CD4-positive, alpha-beta memory T cell (primary cell): Measurements from ENCODE around the gene SRPK1. TPM values are rescaled to one million over a fixed set of nuclear protein-coding genes. Genes with fewer than 3 reads are reported as not detected.

ENCODE experiments used
- CTCF ChIA-PET: fragments of 350-600 bp; sonication (Branson Sonifier 250); formaldehyde crosslinking; loops from one replicate; lab custom pipeline; 2021; ENCODE audit warnings: inconsistent platforms; ENCODE audit not compliant: partially characterized antibody; lab: Charles Lee
- POLR2A ChIA-PET: fragments of 350-600 bp; sonication (Branson Sonifier 250); formaldehyde crosslinking; loops from one replicate; lab custom pipeline; 2021; ENCODE audit not compliant: partially characterized antibody; lab: Charles Lee
- DNase-seq, 5 donors: peaks; one replicate each; pipeline versions ENCODE4 v3.0.0 to v3.0.0-alpha.2; 2020 to 2022; ENCODE audit warnings: mixed read lengths in 1 of 5
- H3K27ac ChIP-seq: one replicate; pipeline ENCODE4 v1.7.0; 2013; ENCODE audit warnings: low read depth, low read length
- H3K27me3 ChIP-seq: 2 replicates; pipeline ENCODE4 v1.7.0; 2013; ENCODE audit warnings: mild to moderate bottlenecking, low read length, moderate library complexity; ENCODE audit not compliant: insufficient read depth
- H3K36me3 ChIP-seq: 2 replicates; pipeline ENCODE4 v1.7.0; 2013; ENCODE audit warnings: mild to moderate bottlenecking, low read length, moderate library complexity; ENCODE audit not compliant: insufficient read depth
- H3K4me1 ChIP-seq: 2 replicates; pipeline ENCODE4 v1.7.0; 2013; ENCODE audit warnings: mild to moderate bottlenecking, low read length, moderate library complexity; ENCODE audit not compliant: insufficient read depth
- H3K4me3 ChIP-seq, 2 donors: one replicate each; pipeline ENCODE4 v1.7.0; 2013; ENCODE audit warnings: low read length in 2 of 2, mild to moderate bottlenecking in 1 of 2
- H3K9me3 ChIP-seq, 2 donors: one replicate each; pipeline ENCODE4 v1.7.0; 2013; ENCODE audit warnings: low read length in 2 of 2, control low read depth in 1 of 2; ENCODE audit not compliant: control insufficient read depth in 1 of 2
- H3K27ac Mint-ChIP-seq, 7 donors: one replicate each; pipeline ENCODE4 v1.8.0; 2020 to 2021; ENCODE audit warnings: mixed read lengths in 7 of 7, mild to moderate bottlenecking in 6 of 7, inconsistent platforms in 3 of 7, moderate library complexity in 3 of 7
- H3K27me3 Mint-ChIP-seq, 2 donors: one replicate each; pipeline ENCODE4 v1.8.0; 2020 to 2021; ENCODE audit warnings: mixed read lengths in 2 of 2
- H3K36me3 Mint-ChIP-seq, 2 donors: one replicate each; pipeline ENCODE4 v1.8.0; 2020 to 2021; ENCODE audit warnings: mixed read lengths in 2 of 2, inconsistent platforms in 1 of 2, mild to moderate bottlenecking in 1 of 2
- H3K4me1 Mint-ChIP-seq, 4 donors: one replicate each; pipeline ENCODE4 v1.8.0; 2020 to 2021; ENCODE audit warnings: mixed read lengths in 4 of 4, mild to moderate bottlenecking in 1 of 4
- H3K4me3 Mint-ChIP-seq, 8 donors: one replicate each; pipeline ENCODE4 v1.8.0; 2020 to 2021; ENCODE audit warnings: mixed read lengths in 8 of 8, mild to moderate bottlenecking in 7 of 8, moderate library complexity in 6 of 8, inconsistent platforms in 3 of 8
- H3K9me3 Mint-ChIP-seq, 8 donors: one replicate each; pipeline ENCODE4 v1.8.0; 2020 to 2021; ENCODE audit warnings: mixed read lengths in 8 of 8, mild to moderate bottlenecking in 5 of 8, inconsistent platforms in 3 of 8, moderate library complexity in 1 of 8
- intact Hi-C: fragments of 100-400 bp; cut with micrococcal nuclease; formaldehyde crosslinking; loops from one replicate; pipeline ENCODE4 v1.15.1; 2023
- polyA plus RNA-seq, 2 donors: library from polyadenylated mRNA; unstranded; fragments of 300-500 nt; fragmentation: Illumina TruSeq; gene quantifications; one replicate each; pipeline ENCODE4 v1.2.3, GENCODE V29; 2021
- total RNA-seq, 2 experiments: library from RNA; stranded (reverse); gene quantifications; one replicate each; pipeline ENCODE4 v1.2.3, GENCODE V29; 2021

The SRPK1 gene
- total and polyA plus RNA-seq, 4 experiments from 2014 or later, result 47.6 to 57.5 (median 51.6) TPM

DNA sequence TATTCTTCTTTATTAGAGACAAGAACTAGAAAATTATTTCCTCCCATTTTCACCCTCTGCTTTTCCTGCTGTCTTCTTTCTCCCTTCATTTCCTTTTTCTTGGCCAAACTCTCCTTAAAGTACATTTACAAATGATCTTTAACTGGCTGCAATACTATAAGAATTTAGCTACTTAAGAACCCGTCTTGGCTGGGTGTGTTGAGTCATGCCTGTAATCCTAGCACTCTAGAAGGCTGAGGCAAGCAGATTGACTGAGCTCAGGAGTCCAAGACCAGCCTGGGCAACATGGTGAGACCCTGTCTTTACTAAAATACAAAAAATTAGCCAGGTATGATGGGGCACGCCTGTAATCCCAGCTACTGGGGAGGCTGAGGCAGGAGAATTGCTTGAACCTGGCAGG is 39.3 kb upstream of the SRPK1 start:
- H3K4me3 Mint-ChIP-seq, result no peak overlapping the region
- Histone ChIP-seq H3K4me1 (no peaks in the 10 kb centered on the region), H3K4me3 (no peak overlapping the region), H3K27ac (no peak overlapping the region), H3K9me3 (no peaks in the 10 kb centered on the region), H3K36me3 (no peaks in the 10 kb centered on the region), H3K27me3 (peaks cover 6% of the 10 kb centered on the region)
- CTCF ChIA-PET, result interaction anchor here (1.5 kb wide), 1 partner anchor 14 kb away, joined by 4 read pairs; no protein-coding TSS in a partner anchor
- H3K4me1 Mint-ChIP-seq, result no peaks in the 10 kb centered on the region
- intact Hi-C loops, result no loop called here
- no peaks in the 10 kb centered on the region for H3K36me3 Mint-ChIP-seq
- H3K27ac Mint-ChIP-seq, result no peak overlapping the region
- no peaks in the 10 kb centered on the region for H3K9me3 Mint-ChIP-seq
- H3K27me3 Mint-ChIP-seq, result peaks cover 14 to 29% of the 10 kb centered on the region in 2 donors
- DNase-seq, result no peak
- POLR2A ChIA-PET, result no interaction called here

DNA sequence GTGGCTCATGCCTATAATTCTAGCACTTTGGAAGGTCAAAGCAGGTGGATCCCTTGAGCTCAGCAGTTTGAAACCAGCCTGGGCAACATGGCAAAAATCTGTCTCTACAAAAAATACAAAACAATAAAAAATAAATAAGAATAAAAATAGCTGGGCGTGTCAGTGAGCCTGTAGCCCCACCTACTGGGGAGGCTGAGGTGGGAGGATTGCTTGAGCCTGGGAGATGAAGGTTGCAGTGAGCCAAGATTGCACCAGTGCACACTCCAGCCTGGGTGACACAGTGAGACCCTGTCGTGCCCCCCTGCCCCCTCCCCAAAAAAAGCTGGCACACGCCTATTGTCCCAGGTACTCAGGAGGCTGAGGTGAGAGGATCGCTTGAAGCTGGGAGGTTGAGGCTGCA is 35.1 kb upstream of the SRPK1 start:
- DNase-seq, result peak in 1 of 5 donors; percentile 0
- CTCF ChIA-PET, result interaction anchor here (0.7 to 1.3 kb wide), 3 partner anchors 109 to 220 kb away, joined by 3 to 5 read pairs (median 3); no protein-coding TSS in a partner anchor
- no peak overlapping the region for H3K4me3 ChIP-seq
- POLR2A ChIA-PET, result no interaction called here
- no peak overlapping the region for H3K27ac ChIP-seq
- H3K4me1 ChIP-seq, result no peaks in the 10 kb centered on the region
- H3K27me3 Mint-ChIP-seq, result peaks cover 8 to 22% of the 10 kb centered on the region in 2 donors
- no peaks in the 10 kb centered on the region for H3K9me3 ChIP-seq
- H3K9me3 Mint-ChIP-seq, result no peaks in the 10 kb centered on the region
- no peaks in the 10 kb centered on the region for H3K36me3 Mint-ChIP-seq
- peaks cover 5% of the 10 kb centered on the region for H3K27me3 ChIP-seq
- H3K4me1 Mint-ChIP-seq, result peaks cover 0 to 1% (median 0%) of the 10 kb centered on the region in 4 donors
- no peak overlapping the region for H3K27ac Mint-ChIP-seq
- intact Hi-C loops, result no loop called here
- no peak overlapping the region for H3K4me3 Mint-ChIP-seq
- H3K36me3 ChIP-seq, result no peaks in the 10 kb centered on the region

GRCh38 chr6:35955521-35955920 is 34.6 kb upstream of the SRPK1 start:
- Mint-ChIP-seq H3K4me1 (peaks cover 0 to 1% (median 0%) of the 10 kb centered on the region in 4 donors), H3K4me3 (no peak overlapping the region), H3K27ac (peak overlapping the region in 1 of 7 donors; percentile 62), H3K36me3 (no peaks in the 10 kb centered on the region), H3K9me3 (no peaks in the 10 kb centered on the region), H3K27me3 (peaks cover 8 to 19% of the 10 kb centered on the region in 2 donors)
- H3K27ac ChIP-seq, result no peak overlapping the region
- intact Hi-C loops, result no loop called here
- H3K4me3 ChIP-seq, result no peak overlapping the region
- H3K9me3 ChIP-seq, result no peaks in the 10 kb centered on the region
- no peaks in the 10 kb centered on the region for H3K4me1 ChIP-seq
- DNase-seq, result no peak
- ChIA-PET POLR2A (no interaction called here), CTCF (interaction anchor here (0.7 to 1.3 kb wide), 3 partner anchors 108 to 220 kb away, joined by 3 to 5 read pairs (median 3); no protein-coding TSS in a partner anchor)
- no peaks in the 10 kb centered on the region for H3K36me3 ChIP-seq
- H3K27me3 ChIP-seq, result peaks cover 3% of the 10 kb centered on the region

GRCh38 chr6:35955071-35955470 is 34.2 kb upstream of the SRPK1 start:
- peaks cover under 1% of the 10 kb centered on the region for H3K27me3 ChIP-seq
- POLR2A ChIA-PET, result no interaction called here
- no peaks in the 10 kb centered on the region for H3K4me1 ChIP-seq
- no peak overlapping the region for H3K27ac ChIP-seq
- no peaks in the 10 kb centered on the region for H3K36me3 ChIP-seq
- CTCF ChIA-PET, result no interaction called here
- peaks cover 0 to 1% (median 0%) of the 10 kb centered on the region in 4 donors for H3K4me1 Mint-ChIP-seq
- intact Hi-C loops, result no loop called here
- H3K9me3 ChIP-seq, result no peaks in the 10 kb centered on the region
- no peak overlapping the region for H3K4me3 ChIP-seq
- H3K36me3 Mint-ChIP-seq, result no peaks in the 10 kb centered on the region
- no peaks in the 10 kb centered on the region for H3K9me3 Mint-ChIP-seq
- H3K4me3 Mint-ChIP-seq, result no peak overlapping the region
- peaks cover 7 to 16% of the 10 kb centered on the region in 2 donors for H3K27me3 Mint-ChIP-seq
- H3K27ac Mint-ChIP-seq, result no peak overlapping the region
- no peak for DNase-seq

DNA sequence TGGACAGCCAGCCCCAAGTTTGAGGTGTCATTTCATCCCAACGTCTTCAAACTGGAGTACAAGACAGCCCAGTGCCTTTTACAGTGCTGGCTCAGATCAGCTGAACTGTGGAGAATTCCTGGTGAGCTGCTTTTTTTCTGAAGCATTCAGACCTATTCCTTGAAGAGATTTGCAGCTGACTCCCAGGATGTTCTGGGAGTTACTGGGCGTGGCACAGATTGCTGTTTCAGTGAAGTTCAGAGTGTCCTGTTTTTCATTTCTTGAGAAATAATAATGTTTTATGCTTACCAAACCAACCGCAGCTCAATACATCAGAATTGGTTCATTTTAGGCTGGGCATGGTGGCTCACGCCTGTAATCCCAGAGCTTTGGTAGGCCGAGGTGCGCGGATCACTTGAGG is 33.4 kb upstream of the SRPK1 start:
- Histone ChIP-seq H3K27ac (no peak overlapping the region), H3K36me3 (no peaks in the 10 kb centered on the region), H3K27me3 (no peaks in the 10 kb centered on the region), H3K4me1 (no peaks in the 10 kb centered on the region), H3K9me3 (no peaks in the 10 kb centered on the region), H3K4me3 (no peak overlapping the region)
- Mint-ChIP-seq H3K36me3 (no peaks in the 10 kb centered on the region), H3K27ac (no peak overlapping the region), H3K4me3 (no peak overlapping the region), H3K4me1 (peaks cover 0 to 1% (median 0%) of the 10 kb centered on the region in 4 donors), H3K27me3 (peaks cover 5 to 14% of the 10 kb centered on the region in 2 donors), H3K9me3 (no peaks in the 10 kb centered on the region)
- CTCF ChIA-PET, result interaction anchor here (0.7 kb wide), 1 partner anchor 74 kb away, joined by 3 read pairs; no protein-coding TSS in a partner anchor
- intact Hi-C loops, result no loop called here
- POLR2A ChIA-PET, result no interaction called here
- DNase-seq, result no peak

- Histone ChIP-seq H3K9me3 (no peaks in the 10 kb centered on the region), H3K27ac (no peak overlapping the region), H3K4me3 (no peak overlapping the region), H3K27me3 (no peaks in the 10 kb centered on the region), H3K4me1 (no peaks in the 10 kb centered on the region), H3K36me3 (no peaks in the 10 kb centered on the region)
- no peaks in the 10 kb centered on the region for H3K36me3 Mint-ChIP-seq
- no peak overlapping the region for H3K27ac Mint-ChIP-seq
- H3K27me3 Mint-ChIP-seq, result peaks cover 0 to 5% of the 10 kb centered on the region in 2 donors
- DNase-seq, result no peak
- H3K4me3 Mint-ChIP-seq, result no peak overlapping the region
- intact Hi-C loops, result no loop called here
- POLR2A ChIA-PET, result no interaction called here
- peaks cover 0 to 1% (median 0%) of the 10 kb centered on the region in 4 donors for H3K4me1 Mint-ChIP-seq
- CTCF ChIA-PET, result no interaction called here
- peaks cover 0 to 2% (median 0%) of the 10 kb centered on the region in 8 donors for H3K9me3 Mint-ChIP-seq
Measured at GRCh38 chr6:35948725-35949124, 27.8 kb upstream of the SRPK1 start.

DNA sequence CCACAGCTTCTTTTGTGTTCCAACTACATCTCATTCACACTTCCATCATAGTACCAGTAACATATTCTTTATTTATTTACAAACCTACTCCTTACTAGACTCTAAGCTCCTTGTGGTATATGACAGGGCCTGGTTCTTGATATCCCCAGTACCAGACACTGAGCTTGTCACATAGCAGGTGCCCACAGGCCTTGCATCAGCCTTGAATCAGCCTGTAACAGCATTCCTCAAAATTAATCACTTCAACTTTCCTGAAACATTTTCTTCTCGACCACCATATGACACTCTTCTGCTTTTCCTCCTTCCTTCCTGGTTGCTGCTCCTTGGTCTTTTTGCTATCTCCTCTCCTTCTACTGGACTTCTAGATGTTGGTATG is 24.7 kb upstream of the SRPK1 start:
- Mint-ChIP-seq H3K4me1 (no peaks in the 10 kb centered on the region), H3K9me3 (peaks cover 0 to 5% (median 0%) of the 10 kb centered on the region in 8 donors), H3K4me3 (peak overlapping the region in 1 of 8 donors; percentile 3), H3K27ac (no peak overlapping the region), H3K36me3 (no peaks in the 10 kb centered on the region), H3K27me3 (peaks cover 5 to 6% of the 10 kb centered on the region in 2 donors)
- DNase-seq, result no peak
- H3K27ac ChIP-seq, result no peak overlapping the region
- ChIA-PET POLR2A (no interaction called here), CTCF (no interaction called here)
- no peaks in the 10 kb centered on the region for H3K4me1 ChIP-seq
- H3K4me3 ChIP-seq, result no peak overlapping the region
- H3K27me3 ChIP-seq, result no peaks in the 10 kb centered on the region
- intact Hi-C loops, result no loop called here
- no peaks in the 10 kb centered on the region for H3K9me3 ChIP-seq
- H3K36me3 ChIP-seq, result no peaks in the 10 kb centered on the region
